ENCODE measurements around the gene SMCO2. TPM values are rescaled to one million over a fixed set of nuclear protein-coding genes. Genes with fewer than 3 reads are reported as not detected.

The SMCO2 gene
- total RNA-seq, 2 donors from 2014 or later, result 0.31 to 1.0 TPM

GRCh38 chr12:27474344-27474743 is 27.8 kb downstream of the SMCO2 start:
- peaks cover 11% of the 10 kb centered on the region for H3K36me3 Mint-ChIP-seq (ENCODE audit: low read depth)
- H3K27ac ChIP-seq (ENCODE audit: low read depth, low read length), result no peak overlapping the region
- no peak overlapping the region for H3K27ac Mint-ChIP-seq
- peaks cover 25% of the 10 kb centered on the region for H3K9me3 ChIP-seq (ENCODE audit: control insufficient read depth, low read length)
- TF ChIP-seq CTCF (conservative IDR thresholded peaks at IDR 0.05), result no peak
- peaks cover 30% of the 10 kb centered on the region for H3K9me3 Mint-ChIP-seq
- H3K4me3 Mint-ChIP-seq, result no peak overlapping the region
- H3K4me1 Mint-ChIP-seq, result no peaks in the 10 kb centered on the region
- H3K9ac ChIP-seq (ENCODE audit: extremely low read depth, low read length, poor library complexity, severe bottlenecking), result no peak overlapping the region
- H3K27me3 ChIP-seq (ENCODE audit: control insufficient read depth, insufficient read depth, low read length, poor library complexity, severe bottlenecking), result no peaks in the 10 kb centered on the region
- H3K4me3 ChIP-seq (ENCODE audit: low read length), result no peak overlapping the region
- DNase-seq, result no peak
- WGBS, 2 experiments (ENCODE audit: insufficient coverage in 1 of 2, insufficient read length in 1 of 2), result 74 to 87% methylated on average over 3 of the region's 3 CpGs
- no peaks in the 10 kb centered on the region for H3K27me3 Mint-ChIP-seq (ENCODE audit: insufficient read depth)
- H3K36me3 ChIP-seq (ENCODE audit: control insufficient read depth, insufficient read depth, low read length), result no peaks in the 10 kb centered on the region
- no peaks in the 10 kb centered on the region for H3K4me1 ChIP-seq (ENCODE audit: control insufficient read depth, insufficient read depth, low read length)

GRCh38 chr12:27477049-27477448 is 30.5 kb downstream of the SMCO2 start:
- DNase-seq, result no peak
- Histone ChIP-seq H3K27ac (ENCODE audit: low read depth, low read length) (no peak overlapping the region), H3K9me3 (ENCODE audit: control insufficient read depth, low read length) (peaks cover 25% of the 10 kb centered on the region), H3K9ac (ENCODE audit: extremely low read depth, low read length, poor library complexity, severe bottlenecking) (no peak overlapping the region), H3K4me1 (ENCODE audit: control insufficient read depth, insufficient read depth, low read length) (no peaks in the 10 kb centered on the region), H3K4me3 (ENCODE audit: low read length) (no peak overlapping the region), H3K27me3 (ENCODE audit: control insufficient read depth, insufficient read depth, low read length, poor library complexity, severe bottlenecking) (no peaks in the 10 kb centered on the region), H3K36me3 (ENCODE audit: control insufficient read depth, insufficient read depth, low read length) (no peaks in the 10 kb centered on the region)
- no peaks in the 10 kb centered on the region for H3K27me3 Mint-ChIP-seq (ENCODE audit: insufficient read depth)
- peaks cover 32% of the 10 kb centered on the region for H3K9me3 Mint-ChIP-seq
- no peak overlapping the region for H3K4me3 Mint-ChIP-seq
- no peak overlapping the region for H3K27ac Mint-ChIP-seq
- H3K4me1 Mint-ChIP-seq, result no peaks in the 10 kb centered on the region
- H3K36me3 Mint-ChIP-seq (ENCODE audit: low read depth), result peaks cover 11% of the 10 kb centered on the region
- no peak for TF ChIP-seq CTCF (conservative IDR thresholded peaks at IDR 0.05)

- H3K36me3 Mint-ChIP-seq (ENCODE audit: low read depth), result peaks cover 11% of the 10 kb centered on the region
- no peak overlapping the region for H3K27ac Mint-ChIP-seq
- Histone ChIP-seq H3K4me3 (ENCODE audit: low read length) (no peak overlapping the region), H3K27ac (ENCODE audit: low read depth, low read length) (no peak overlapping the region), H3K9ac (ENCODE audit: extremely low read depth, low read length, poor library complexity, severe bottlenecking) (no peak overlapping the region), H3K27me3 (ENCODE audit: control insufficient read depth, insufficient read depth, low read length, poor library complexity, severe bottlenecking) (no peaks in the 10 kb centered on the region), H3K36me3 (ENCODE audit: control insufficient read depth, insufficient read depth, low read length) (no peaks in the 10 kb centered on the region), H3K4me1 (ENCODE audit: control insufficient read depth, insufficient read depth, low read length) (no peaks in the 10 kb centered on the region), H3K9me3 (ENCODE audit: control insufficient read depth, low read length) (peaks cover 25% of the 10 kb centered on the region)
- peaks cover 32% of the 10 kb centered on the region for H3K9me3 Mint-ChIP-seq
- no peak for DNase-seq
- H3K4me1 Mint-ChIP-seq, result no peaks in the 10 kb centered on the region
- TF ChIP-seq CTCF (conservative IDR thresholded peaks at IDR 0.05), result no peak
- no peak overlapping the region for H3K4me3 Mint-ChIP-seq
- no peaks in the 10 kb centered on the region for H3K27me3 Mint-ChIP-seq (ENCODE audit: insufficient read depth)
Measured at GRCh38 chr12:27478949-27479348, 32.4 kb downstream of the SMCO2 start.

Data from endodermal cell (in vitro differentiated cells).